GM21576 (cell line): ENCODE data around the gene HOGA1.
"Not testable (repeated sequence)": the region's sequence is repeated elsewhere in the genome, so short reads cannot be mapped to it uniquely, and the experiment has no call there.

Source experiments
- ATAC-seq: cut with Tn5 transposase; IDR thresholded peaks from one replicate; pipeline ENCODE4 v1.9.1; 2021; ENCODE audit warnings: mild to moderate bottlenecking, moderate library complexity; ENCODE audit not compliant: unreplicated experiment

The HOGA1 gene

DNA sequence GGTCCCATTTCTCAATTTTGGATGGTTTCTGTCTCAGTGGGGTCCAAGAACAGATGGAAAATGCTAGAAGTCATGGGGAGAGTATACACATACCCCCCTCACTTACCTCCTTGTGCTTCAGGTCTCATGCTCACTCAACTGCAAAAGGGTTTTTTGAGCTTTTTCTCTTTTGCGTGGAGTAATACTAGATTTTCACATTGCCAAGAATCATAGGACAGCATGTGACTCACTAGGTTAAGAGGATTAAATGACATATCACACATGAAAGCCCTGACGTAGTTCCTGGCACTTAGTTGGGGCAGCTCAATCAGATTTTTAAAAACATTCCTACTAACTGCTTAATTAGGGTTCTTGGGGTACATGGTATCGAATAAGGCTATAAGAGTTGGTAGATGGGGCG is 60.7 kb downstream of the HOGA1 start:
- no peak for ATAC-seq

DNA sequence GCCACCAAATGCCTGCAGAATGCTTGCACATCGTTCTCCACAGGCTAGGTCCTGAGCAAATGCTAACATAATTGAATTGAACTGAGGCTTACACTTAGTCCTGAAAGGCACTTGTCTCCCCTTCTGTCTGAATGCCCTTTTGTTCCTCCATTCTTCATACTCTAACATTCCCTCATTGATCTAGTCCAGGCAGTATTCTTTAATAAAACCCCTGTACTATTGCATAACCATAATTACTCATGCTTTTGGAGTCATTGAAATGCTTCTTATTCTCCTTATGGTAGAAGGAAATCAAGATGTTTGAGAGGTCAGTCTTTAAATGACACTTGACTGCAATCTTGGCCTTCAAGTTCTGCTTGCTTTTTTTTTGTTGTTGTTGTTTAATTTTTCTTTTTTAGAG is 63.4 kb downstream of the HOGA1 start:
- ATAC-seq = no peak

DNA sequence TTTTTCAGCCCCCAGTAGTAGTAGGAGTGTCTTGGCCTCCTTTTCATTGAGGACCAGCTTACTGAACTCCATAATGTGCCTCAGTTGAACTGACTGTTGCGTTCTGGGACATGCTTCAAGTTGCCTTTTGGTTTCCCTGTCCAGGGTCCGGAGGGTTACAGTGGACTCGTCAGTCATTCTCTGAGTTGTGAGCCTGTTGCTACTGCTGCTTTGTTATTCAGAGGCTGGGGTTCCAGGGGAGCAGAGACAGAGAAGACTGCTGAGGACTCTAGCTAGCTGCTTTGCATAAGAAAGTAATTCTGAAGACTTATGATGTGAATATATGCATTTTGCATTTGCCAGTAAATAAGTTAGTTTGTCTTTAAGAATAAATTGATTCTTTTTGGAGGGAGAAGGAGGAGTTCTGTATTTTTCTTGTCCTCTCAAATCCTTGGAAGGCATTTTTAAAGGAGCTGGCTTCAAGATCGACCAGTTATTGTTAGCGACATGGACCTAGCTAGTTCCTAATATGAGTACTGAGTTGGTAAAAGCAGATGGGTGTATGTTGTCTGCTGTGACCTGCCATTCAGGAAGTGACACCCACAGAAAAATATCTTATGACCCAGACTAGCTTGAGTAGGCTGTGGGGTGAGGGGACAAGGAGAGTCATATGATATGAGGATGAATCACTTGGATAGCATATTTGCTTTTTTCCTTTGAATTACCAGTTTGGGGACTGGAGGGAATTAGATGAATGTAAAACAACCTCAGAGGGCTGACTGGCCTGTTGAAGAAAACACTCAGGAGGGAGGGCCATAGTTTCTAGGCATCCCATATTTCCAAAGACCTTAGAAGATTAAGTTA is 64.6 kb downstream of the HOGA1 start:
- ATAC-seq = peak; percentile 94

- not testable (repeated sequence) for ATAC-seq
Observed at GRCh38 chr10:97649405-97649750, 65.2 kb downstream of the HOGA1 start.

DNA sequence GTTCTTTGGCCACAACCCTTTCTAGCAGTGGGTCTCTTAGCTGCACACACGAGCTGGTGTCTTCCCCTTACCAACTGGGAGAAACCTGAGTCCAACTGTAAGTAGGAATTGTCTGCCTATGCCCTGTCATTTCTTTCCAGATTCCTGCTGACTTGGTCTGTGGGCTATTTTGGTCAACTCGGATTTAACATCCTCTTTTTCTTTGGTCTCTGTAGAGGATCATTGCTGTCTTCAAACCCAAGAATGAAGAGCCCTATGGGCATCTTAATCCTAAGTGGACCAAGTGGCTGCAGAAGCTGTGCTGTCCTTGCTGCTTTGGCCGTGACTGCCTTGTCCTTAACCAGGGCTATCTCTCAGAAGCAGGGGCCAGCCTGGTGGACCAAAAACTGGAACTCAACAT is 66.5 kb downstream of the HOGA1 start:
- ATAC-seq = no peak

- no peak for ATAC-seq
Observed at GRCh38 chr10:97651773-97652172, 67.6 kb downstream of the HOGA1 start.

GRCh38 chr10:97656777-97657176 is 72.6 kb downstream of the HOGA1 start:
- no peak for ATAC-seq

DNA sequence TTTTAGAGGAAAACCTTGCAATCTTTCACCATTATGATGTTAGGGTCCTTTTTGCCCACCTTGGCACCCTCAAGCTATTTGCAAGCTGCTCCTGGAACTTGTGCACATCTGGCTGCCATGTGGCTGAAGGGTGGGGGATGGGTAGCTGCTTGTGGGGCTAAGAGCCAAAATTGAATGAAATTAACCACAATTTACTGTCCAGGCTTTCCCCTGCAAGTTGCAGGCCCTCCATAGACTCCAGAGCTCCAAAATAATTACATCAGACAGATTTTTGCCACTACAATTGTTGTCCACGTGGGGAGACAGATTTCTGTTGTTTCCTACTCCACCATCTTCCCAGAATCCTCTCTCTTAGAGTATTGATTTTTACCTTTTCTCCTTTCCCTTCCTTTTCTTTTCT is 75.4 kb downstream of the HOGA1 start:
- no peak for ATAC-seq
